SHP77 treated with DMSO at 0.1 percent for 48 hours (cell line): ENCODE measurements around the gene E2F6.

Experiments
- DNase-seq: peaks from one replicate; lab custom pipeline; 2025; lab: John Stamatoyannopoulos, UW

Gene E2F6

GRCh38 chr2:11493282-11493681 is 27.3 kb upstream of the E2F6 start:
- no peak for DNase-seq

GRCh38 chr2:11492720-11493119 is 26.8 kb upstream of the E2F6 start:
- DNase-seq, result no peak

- no peak for DNase-seq
These were observed 26.3 kb upstream of the E2F6 start for GRCh38 chr2:11492244-11492643.

GRCh38 chr2:11491348-11491933 is 25.5 kb upstream of the E2F6 start:
- no peak for DNase-seq

- DNase-seq, result no peak
These were observed 24.2 kb upstream of the E2F6 start for GRCh38 chr2:11490194-11490593.

- DNase-seq, result no peak
These were observed 22.8 kb upstream of the E2F6 start for GRCh38 chr2:11488809-11489208.

- no peak for DNase-seq
These were observed 18.1 kb upstream of the E2F6 start for GRCh38 chr2:11483806-11484617.

GRCh38 chr2:11482473-11483035 is 16.6 kb upstream of the E2F6 start:
- no peak for DNase-seq

- no peak for DNase-seq
These were observed 16.0 kb upstream of the E2F6 start for GRCh38 chr2:11481789-11482472.

GRCh38 chr2:11481426-11481788 is 15.4 kb upstream of the E2F6 start:
- DNase-seq, result no peak

GRCh38 chr2:11480859-11481258 is 14.9 kb upstream of the E2F6 start:
- no peak for DNase-seq

- no peak for DNase-seq
These were observed 14.4 kb upstream of the E2F6 start for GRCh38 chr2:11480406-11480805.

GRCh38 chr2:11478899-11479605 is 13.1 kb upstream of the E2F6 start:
- no peak for DNase-seq

GRCh38 chr2:11477994-11478393 is 12.0 kb upstream of the E2F6 start:
- DNase-seq, result peak; percentile 61

- no peak for DNase-seq
These were observed 7.9 kb upstream of the E2F6 start for GRCh38 chr2:11473659-11474433.

- DNase-seq, result no peak
These were observed 1.8 kb upstream of the E2F6 start for GRCh38 chr2:11467749-11468148.

- no peak for DNase-seq
These were observed 1.2 kb upstream of the E2F6 start for GRCh38 chr2:11467129-11467649.

GRCh38 chr2:11466307-11467128 is 557 bp upstream of the E2F6 start:
- DNase-seq, result no peak

- DNase-seq, result no peak
These were observed 864 bp downstream of the E2F6 start for GRCh38 chr2:11465110-11465484.

- DNase-seq, result no peak
These were observed 6.1 kb downstream of the E2F6 start for GRCh38 chr2:11459816-11460215.
